GM12801 (cell line): ENCODE results near the gene BACE1-AS.

Experiments used
- TF ChIP-seq, protein P1 (sequence below): IDR thresholded peaks from one replicate; pipeline ENCODE4 v1.5.1; 2011; ENCODE audit warnings: control low read depth; ENCODE audit not compliant: insufficient read length; ENCODE audit errors: extremely low read depth

Gene BACE1-AS

DNA sequence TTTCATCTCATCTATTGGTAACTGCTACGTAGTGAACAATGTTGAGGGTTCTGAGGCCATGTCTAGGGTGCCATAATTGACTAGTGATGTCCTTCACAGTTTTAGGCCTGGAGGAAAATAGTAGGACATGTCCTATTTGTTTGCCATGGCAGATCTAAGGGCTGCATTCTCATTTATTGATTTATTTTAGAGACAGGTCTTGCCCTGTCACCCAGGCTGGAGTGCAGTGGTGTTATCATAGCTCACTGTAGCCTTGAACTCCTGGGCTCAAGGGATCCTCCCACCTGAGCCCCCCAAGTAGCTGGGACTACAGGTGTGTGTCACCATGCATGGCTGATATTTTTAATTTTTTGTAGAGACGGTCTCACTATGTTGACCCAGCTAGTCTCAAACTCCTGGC, 41.7 kb downstream of the BACE1-AS start:
- TF ChIP-seq, protein P1, sequence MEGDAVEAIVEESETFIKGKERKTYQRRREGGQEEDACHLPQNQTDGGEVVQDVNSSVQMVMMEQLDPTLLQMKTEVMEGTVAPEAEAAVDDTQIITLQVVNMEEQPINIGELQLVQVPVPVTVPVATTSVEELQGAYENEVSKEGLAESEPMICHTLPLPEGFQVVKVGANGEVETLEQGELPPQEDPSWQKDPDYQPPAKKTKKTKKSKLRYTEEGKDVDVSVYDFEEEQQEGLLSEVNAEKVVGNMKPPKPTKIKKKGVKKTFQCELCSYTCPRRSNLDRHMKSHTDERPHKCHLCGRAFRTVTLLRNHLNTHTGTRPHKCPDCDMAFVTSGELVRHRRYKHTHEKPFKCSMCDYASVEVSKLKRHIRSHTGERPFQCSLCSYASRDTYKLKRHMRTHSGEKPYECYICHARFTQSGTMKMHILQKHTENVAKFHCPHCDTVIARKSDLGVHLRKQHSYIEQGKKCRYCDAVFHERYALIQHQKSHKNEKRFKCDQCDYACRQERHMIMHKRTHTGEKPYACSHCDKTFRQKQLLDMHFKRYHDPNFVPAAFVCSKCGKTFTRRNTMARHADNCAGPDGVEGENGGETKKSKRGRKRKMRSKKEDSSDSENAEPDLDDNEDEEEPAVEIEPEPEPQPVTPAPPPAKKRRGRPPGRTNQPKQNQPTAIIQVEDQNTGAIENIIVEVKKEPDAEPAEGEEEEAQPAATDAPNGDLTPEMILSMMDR: no peak

DNA sequence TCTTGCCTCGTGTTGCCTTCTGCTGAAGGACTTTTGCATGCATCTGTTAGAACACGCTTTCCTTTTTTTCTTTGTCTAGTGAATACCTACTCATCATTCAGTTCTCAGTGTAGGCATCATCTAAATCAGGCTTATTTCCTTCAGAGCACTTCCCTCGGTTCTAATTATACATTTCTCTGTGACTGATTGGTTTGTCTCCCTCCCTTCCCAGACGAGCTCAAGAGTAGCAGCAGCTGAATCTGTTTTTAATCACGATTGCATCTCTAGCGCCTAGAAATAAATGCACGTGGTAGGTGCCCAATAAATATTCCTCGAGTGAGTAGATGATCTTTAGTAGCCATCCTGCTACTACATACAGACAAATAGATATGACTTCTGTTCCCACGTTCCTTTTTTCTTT, 42.8 kb downstream of the BACE1-AS start:
- TF ChIP-seq, protein P1: no peak

DNA sequence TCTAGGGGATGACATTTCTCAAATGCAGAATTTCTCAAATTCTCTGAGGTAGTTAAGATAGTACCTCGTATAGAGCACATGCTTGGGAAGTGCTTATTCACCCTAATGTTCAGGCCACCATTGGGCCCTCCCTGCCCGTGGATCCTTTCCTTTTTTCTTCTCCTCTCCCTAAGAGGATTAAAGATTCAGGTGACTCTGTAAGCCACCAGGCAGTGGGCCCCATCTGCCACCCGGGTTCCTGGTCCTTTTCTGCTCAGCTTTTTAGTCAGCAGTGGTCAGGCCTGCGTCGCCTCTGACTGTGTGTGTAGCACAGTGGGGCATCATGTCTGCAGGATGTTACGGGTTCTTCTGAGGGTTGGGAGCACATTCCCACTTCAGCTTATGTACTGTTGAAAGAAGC, 43.8 kb downstream of the BACE1-AS start:
- TF ChIP-seq, protein P1: no peak

DNA sequence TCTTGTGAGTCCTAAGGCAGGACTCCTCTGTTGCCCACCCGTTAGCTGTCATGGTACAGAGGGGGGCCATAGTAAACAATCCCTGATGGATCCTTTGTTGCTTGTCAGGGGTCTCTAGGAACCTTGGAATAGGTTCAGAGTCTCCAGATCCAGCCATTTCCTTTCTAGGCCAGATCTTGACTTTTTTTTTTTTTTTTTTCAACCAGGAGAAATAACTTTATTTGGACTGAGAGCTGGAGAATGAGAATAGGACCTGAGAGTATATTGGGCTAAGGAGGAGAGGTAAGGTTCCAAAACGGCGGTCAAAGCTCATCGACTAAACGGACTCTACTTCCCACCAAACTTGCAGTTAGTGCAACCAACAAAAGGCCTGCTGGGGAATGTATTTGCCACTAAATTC, 44.3 kb downstream of the BACE1-AS start:
- TF ChIP-seq, protein P1: no peak

DNA sequence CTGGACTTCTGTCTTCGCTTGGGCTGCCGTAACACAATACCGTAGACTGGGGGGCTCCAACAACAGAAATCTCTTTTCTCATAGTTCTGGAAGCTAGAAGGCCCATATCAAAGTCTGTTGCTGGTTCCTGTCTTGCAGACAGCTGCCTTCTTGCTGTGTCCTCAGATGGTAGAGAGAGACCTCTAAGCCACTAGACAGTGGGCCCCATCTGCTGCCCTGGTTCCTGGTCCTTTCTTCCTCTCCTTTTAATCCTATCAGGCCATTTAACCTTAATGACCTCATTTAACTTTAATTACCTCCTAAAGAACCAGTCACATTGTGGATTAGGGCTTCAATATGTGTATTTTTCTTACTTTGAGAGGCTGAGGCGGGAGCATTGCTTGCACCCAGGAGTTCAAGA, 45.9 kb downstream of the BACE1-AS start:
- TF ChIP-seq, protein P1: no peak
